HEK293T (cell line): Measurements from ENCODE around the gene PARP8.

ENCODE experiments used
- ELF4 ChIP-seq: fragments of 450-650 bp; IDR thresholded peaks from 2 replicates; pipeline ENCODE4 v1.6.1; 2017; ENCODE audit warnings: antibody characterized with exemption
- FOXA1 ChIP-seq: fragments of 450-650 bp; IDR thresholded peaks from 2 replicates; pipeline ENCODE4 v1.6.1; 2016; ENCODE audit warnings: mild to moderate bottlenecking
- FOXM1 ChIP-seq: fragments of 450-650 bp; IDR thresholded peaks from 2 replicates; pipeline ENCODE4 v1.6.1; 2017; ENCODE audit warnings: mild to moderate bottlenecking, borderline replicate concordance
- HDGF ChIP-seq: fragments of 450-650 bp; IDR thresholded peaks from 2 replicates; pipeline ENCODE4 v1.6.1; 2017; ENCODE audit warnings: antibody characterized with exemption, borderline replicate concordance
- TARDBP ChIP-seq: fragments of 450-650 bp; IDR thresholded peaks from 2 replicates; pipeline ENCODE4 v1.6.1; 2016

GRCh38 chr5:50691399-50692016, 25.1 kb downstream of the PARP8 start:
- no peak for TF ChIP-seq FOXM1
- TF ChIP-seq ELF4 = no peak
- TF ChIP-seq FOXA1 = no peak
- no peak for TF ChIP-seq TARDBP
- no peak for TF ChIP-seq HDGF
